DND-41 (cell line): ENCODE measurements around the gene TAF1.
"Not testable (repeated sequence)": the region's sequence is repeated elsewhere in the genome, so short reads cannot be mapped to it uniquely, and the experiment has no call there.

Experiments
- EZH2 ChIP-seq: IDR thresholded peaks from 3 replicates; pipeline ENCODE4 v1.6.1; 2012; ENCODE audit warnings: borderline replicate concordance, low read depth, mild to moderate bottlenecking, moderate library complexity, low read length, inconsistent platforms; ENCODE audit not compliant: severe bottlenecking
- TF ChIP-seq, protein P1 (sequence below): IDR thresholded peaks from 2 replicates; pipeline ENCODE4 v1.5.1; 2012; ENCODE audit warnings: borderline replicate concordance, low read length, moderate library complexity, mild to moderate bottlenecking; ENCODE audit not compliant: poor library complexity, severe bottlenecking; ENCODE audit errors: extremely low read depth

DNA sequence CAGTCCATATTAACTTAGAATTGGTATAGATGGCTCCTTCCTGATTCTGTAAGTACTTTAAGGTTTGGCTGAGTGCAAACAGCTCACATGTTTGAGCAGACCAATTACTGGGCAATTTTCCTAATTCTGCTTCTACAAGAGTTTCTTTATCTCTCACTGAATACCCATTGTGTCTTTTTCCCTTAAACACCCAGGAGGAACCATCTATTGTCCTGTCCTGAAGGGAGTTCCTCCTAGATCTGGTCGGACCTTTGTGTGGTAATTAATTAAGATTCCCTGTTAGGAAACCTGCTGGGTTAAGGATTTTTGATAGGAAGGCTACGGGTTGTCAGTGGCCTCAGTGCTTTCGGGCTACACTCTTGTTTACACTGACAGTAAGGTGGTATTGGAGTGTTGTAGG lies 129.8 kb downstream of the TAF1 start:
- TF ChIP-seq, protein P1, sequence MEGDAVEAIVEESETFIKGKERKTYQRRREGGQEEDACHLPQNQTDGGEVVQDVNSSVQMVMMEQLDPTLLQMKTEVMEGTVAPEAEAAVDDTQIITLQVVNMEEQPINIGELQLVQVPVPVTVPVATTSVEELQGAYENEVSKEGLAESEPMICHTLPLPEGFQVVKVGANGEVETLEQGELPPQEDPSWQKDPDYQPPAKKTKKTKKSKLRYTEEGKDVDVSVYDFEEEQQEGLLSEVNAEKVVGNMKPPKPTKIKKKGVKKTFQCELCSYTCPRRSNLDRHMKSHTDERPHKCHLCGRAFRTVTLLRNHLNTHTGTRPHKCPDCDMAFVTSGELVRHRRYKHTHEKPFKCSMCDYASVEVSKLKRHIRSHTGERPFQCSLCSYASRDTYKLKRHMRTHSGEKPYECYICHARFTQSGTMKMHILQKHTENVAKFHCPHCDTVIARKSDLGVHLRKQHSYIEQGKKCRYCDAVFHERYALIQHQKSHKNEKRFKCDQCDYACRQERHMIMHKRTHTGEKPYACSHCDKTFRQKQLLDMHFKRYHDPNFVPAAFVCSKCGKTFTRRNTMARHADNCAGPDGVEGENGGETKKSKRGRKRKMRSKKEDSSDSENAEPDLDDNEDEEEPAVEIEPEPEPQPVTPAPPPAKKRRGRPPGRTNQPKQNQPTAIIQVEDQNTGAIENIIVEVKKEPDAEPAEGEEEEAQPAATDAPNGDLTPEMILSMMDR: not testable (repeated sequence)
- TF ChIP-seq EZH2: not testable (repeated sequence)
